ENCODE results near the gene TEKTIP1. TPM values are rescaled to one million over a fixed set of nuclear protein-coding genes. Genes with fewer than 3 reads are reported as not detected.

The TEKTIP1 gene
- total and polyA plus RNA-seq, 2 donors (not counting 1 experiment from before 2014, with no cell fraction given), result 6.3 to 17.3 TPM

DNA sequence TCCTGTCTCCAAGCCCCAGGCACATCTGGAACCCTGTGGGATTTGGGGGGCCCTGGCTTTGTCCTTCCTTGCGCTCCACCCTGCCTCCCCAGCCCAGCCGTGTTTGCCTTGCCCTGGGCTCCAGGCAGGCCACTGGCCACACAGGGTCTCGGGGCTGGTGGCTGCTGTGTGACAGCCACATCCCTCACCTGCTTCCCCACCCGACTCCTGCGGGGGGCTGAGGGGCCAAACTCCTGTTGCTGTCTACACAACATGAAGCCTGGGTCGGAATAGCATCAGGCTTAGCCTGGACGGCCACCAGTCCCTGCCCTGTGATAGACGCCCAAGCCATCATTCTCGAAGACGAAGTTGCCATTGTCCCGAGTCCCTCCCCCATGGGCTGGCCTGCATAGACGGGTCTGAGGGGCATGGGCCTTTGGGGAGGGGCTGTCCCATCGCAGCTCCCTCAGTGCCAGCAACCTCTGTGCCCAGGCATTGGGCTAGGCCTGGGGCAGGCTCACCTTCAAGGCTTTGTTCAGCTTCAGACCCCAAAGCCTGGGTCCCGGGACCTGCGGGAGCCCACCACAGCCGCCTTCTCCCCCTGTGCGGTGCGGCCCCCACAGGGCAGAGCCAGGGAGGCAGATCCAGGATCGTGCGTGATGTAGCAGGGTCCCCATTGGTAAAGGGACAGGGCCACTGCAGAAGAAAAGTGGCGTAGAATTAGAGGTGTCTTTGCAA is 15.5 kb upstream of the TEKTIP1 start:
- Histone ChIP-seq H3K27me3 (replicated peaks in 1 of 4; ENCODE audit: control extremely low read depth in 1 of 4, control insufficient read depth in 3 of 4, insufficient read depth in 4 of 4, low read length in 3 of 4) (no peaks in the 10 kb centered on the region), H3K27ac (ENCODE audit: low read length in 2 of 2) (no peak overlapping the region), H3K4me2 (replicated peaks; ENCODE audit: low read depth, low read length, poor library complexity, severe bottlenecking) (no peak overlapping the region), H4K20me1 (ENCODE audit: control insufficient read depth, insufficient read depth, low read length, poor library complexity, severe bottlenecking) (peaks cover 96% of the 10 kb centered on the region), H3K9me3 (ENCODE audit: control extremely low read depth in 1 of 3, control insufficient read depth in 2 of 3, insufficient read depth in 1 of 3, low read length in 2 of 3) (no peaks in the 10 kb centered on the region), H3K4me1 (ENCODE audit: control insufficient read depth in 2 of 2, insufficient read depth in 2 of 2, low read length in 2 of 2) (peaks cover 0 to 4% of the 10 kb centered on the region in 2 donors), H3K36me3 (replicated peaks in 1 of 2; ENCODE audit: control extremely low read depth in 1 of 2, control insufficient read depth in 1 of 2, extremely low read depth in 1 of 2, insufficient read depth in 2 of 2, low read length in 1 of 2) (peaks cover 0 to 74% of the 10 kb centered on the region in 2 experiments), H3K79me2 (ENCODE audit: control insufficient read depth, insufficient read depth, low read length) (peaks cover 71% of the 10 kb centered on the region), H2AFZ (ENCODE audit: insufficient read depth, low read depth, low read length, poor library complexity, severe bottlenecking) (no peak overlapping the region), H3K4me3 (ENCODE audit: control extremely low read depth in 1 of 5, extremely low read depth in 1 of 5, insufficient read depth in 1 of 5, low read depth in 2 of 5, low read length in 4 of 5) (no peak overlapping the region), H3K9ac (ENCODE audit: low read length) (no peak overlapping the region)
- Mint-ChIP-seq H3K4me1 (peaks cover 11% of the 10 kb centered on the region), H3K27ac (no peak overlapping the region), H3K27me3 (no peaks in the 10 kb centered on the region), H3K4me3 (no peak overlapping the region), H3K9me3 (ENCODE audit: insufficient read depth) (no peaks in the 10 kb centered on the region)
- TF ChIP-seq EZH2 (IDR thresholded peaks at IDR 0.05; ENCODE audit: borderline replicate concordance, insufficient read depth, low read depth, low read length, poor library complexity, severe bottlenecking), result no peak
- no peak for TF ChIP-seq CTCF (IDR thresholded peaks at IDR 0.05)
- no peak for DNase-seq
- POLR2A ChIA-PET, result interaction anchor here (0.7 kb wide), 1 partner anchor 19 kb away, joined by 6 read pairs; no protein-coding TSS in a partner anchor
- 99% methylated on average over 21 of the region's 21 CpGs for WGBS (ENCODE audit: insufficient coverage)
- ATAC-seq (ENCODE audit: low read depth), result no peak
- intact Hi-C loops (cut with micrococcal nuclease), result no loop called here
- CTCF ChIA-PET, result no interaction called here

DNA sequence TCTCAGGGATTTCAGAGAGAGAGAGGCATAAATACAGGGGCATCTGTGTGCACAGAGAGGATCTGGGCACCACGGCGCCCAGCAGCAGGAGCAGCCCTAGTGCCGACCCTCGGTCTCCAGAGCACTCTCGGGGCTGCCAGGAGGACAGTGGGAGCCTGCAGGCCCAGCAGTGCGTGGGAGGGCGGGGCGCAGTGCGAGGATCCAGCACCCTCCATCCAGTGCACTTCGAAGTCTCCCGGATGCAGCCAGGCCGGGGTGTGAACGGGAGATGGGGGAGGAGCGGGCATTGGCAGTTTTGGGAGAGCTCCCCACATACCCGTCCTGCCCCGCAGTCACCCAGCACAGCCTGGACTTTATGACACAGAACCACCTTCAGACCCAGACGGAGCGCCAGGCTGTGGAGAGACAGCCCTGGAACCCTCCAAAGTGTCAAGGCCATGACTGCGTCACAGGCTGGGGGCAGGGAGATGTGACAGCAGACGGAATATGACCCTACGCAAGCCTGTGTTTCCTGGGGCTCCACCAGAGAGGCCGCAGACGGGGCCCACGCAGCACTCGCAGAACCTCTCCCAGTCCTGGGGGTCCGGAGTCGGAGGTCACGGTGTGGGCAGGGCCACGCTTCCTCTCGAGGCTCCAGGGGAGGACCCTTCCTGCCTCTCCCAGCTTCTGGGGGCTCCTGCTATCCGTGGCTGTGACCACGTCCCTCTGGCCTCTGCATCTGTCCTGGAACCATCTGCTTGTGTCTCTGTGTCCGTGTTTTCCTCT is 14.7 kb upstream of the TEKTIP1 start:
- Histone ChIP-seq H3K27ac (ENCODE audit: low read length in 2 of 2) (no peak overlapping the region), H3K4me2 (replicated peaks; ENCODE audit: low read depth, low read length, poor library complexity, severe bottlenecking) (no peak overlapping the region), H3K36me3 (replicated peaks in 1 of 2; ENCODE audit: control extremely low read depth in 1 of 2, control insufficient read depth in 1 of 2, extremely low read depth in 1 of 2, insufficient read depth in 2 of 2, low read length in 1 of 2) (peaks cover 0 to 74% of the 10 kb centered on the region in 2 experiments), H3K9me3 (ENCODE audit: control extremely low read depth in 1 of 3, control insufficient read depth in 2 of 3, insufficient read depth in 1 of 3, low read length in 2 of 3) (no peaks in the 10 kb centered on the region), H3K9ac (ENCODE audit: low read length) (no peak overlapping the region), H3K4me3 (ENCODE audit: control extremely low read depth in 1 of 5, extremely low read depth in 1 of 5, insufficient read depth in 1 of 5, low read depth in 2 of 5, low read length in 4 of 5) (no peak overlapping the region), H3K27me3 (replicated peaks in 1 of 4; ENCODE audit: control extremely low read depth in 1 of 4, control insufficient read depth in 3 of 4, insufficient read depth in 4 of 4, low read length in 3 of 4) (no peaks in the 10 kb centered on the region), H3K79me2 (ENCODE audit: control insufficient read depth, insufficient read depth, low read length) (peaks cover 69% of the 10 kb centered on the region), H2AFZ (ENCODE audit: insufficient read depth, low read depth, low read length, poor library complexity, severe bottlenecking) (no peak overlapping the region), H4K20me1 (ENCODE audit: control insufficient read depth, insufficient read depth, low read length, poor library complexity, severe bottlenecking) (peaks cover 96% of the 10 kb centered on the region), H3K4me1 (ENCODE audit: control insufficient read depth in 2 of 2, insufficient read depth in 2 of 2, low read length in 2 of 2) (no peaks in the 10 kb centered on the region)
- 96% methylated on average over 27 of the region's 33 CpGs for WGBS (ENCODE audit: insufficient coverage)
- no peak overlapping the region for H3K4me3 Mint-ChIP-seq
- TF ChIP-seq EZH2 (IDR thresholded peaks at IDR 0.05; ENCODE audit: borderline replicate concordance, insufficient read depth, low read depth, low read length, poor library complexity, severe bottlenecking) (no peak), CTCF (IDR thresholded peaks at IDR 0.05) (no peak)
- ATAC-seq (ENCODE audit: low read depth) (no peak), DNase-seq (no peak)
- no peak overlapping the region for H3K27ac Mint-ChIP-seq
- intact Hi-C loops (cut with micrococcal nuclease), result no loop called here
- ChIA-PET POLR2A (no interaction called here), CTCF (no interaction called here)
- H3K9me3 Mint-ChIP-seq (ENCODE audit: insufficient read depth), result no peaks in the 10 kb centered on the region
- peaks cover 10% of the 10 kb centered on the region for H3K4me1 Mint-ChIP-seq
- no peaks in the 10 kb centered on the region for H3K27me3 Mint-ChIP-seq

All from B cell (primary cell).